ENCODE results near the gene CRACR2A. TPM values are rescaled to one million over a fixed set of nuclear protein-coding genes. Genes with fewer than 3 reads are reported as not detected.

The CRACR2A gene
- total and polyA plus RNA-seq, 2 of the 8 experiments (the other 6 are each of a cell fraction or from before 2014, with no cell fraction given) = 0.85 to 3.2 TPM

- TF ChIP-seq CTCF (IDR thresholded peaks at IDR 0.05; ENCODE audit: control extremely low read depth in 1 of 3, insufficient read depth in 1 of 3, low read depth in 1 of 3, low read length in 3 of 3) = no peak
- TF ChIP-seq MAFK (IDR thresholded peaks at IDR 0.05; ENCODE audit: low read depth, low read length) = no peak
- TF ChIP-seq CBX5 (IDR thresholded peaks at IDR 0.05; ENCODE audit: low read depth, low read length) = no peak
- no peak for TF ChIP-seq SRF (IDR thresholded peaks at IDR 0.05; ENCODE audit: low read depth, low read length)
- TF ChIP-seq ZNF274 (IDR thresholded peaks at IDR 0.05; ENCODE audit: borderline replicate concordance, extremely low read depth, low read length) = no peak
- no peak for TF ChIP-seq RBBP5 (IDR thresholded peaks at IDR 0.05; ENCODE audit: borderline replicate concordance, low read depth, low read length)
- no peak for TF ChIP-seq CBX8 (IDR thresholded peaks at IDR 0.05; ENCODE audit: borderline replicate concordance, low read depth, low read length)
- no peak for TF ChIP-seq POLR2A (IDR thresholded peaks at IDR 0.05; ENCODE audit: control extremely low read depth in 1 of 2, low read depth in 2 of 2, low read length in 2 of 2)
- no peak for TF ChIP-seq JUND (IDR thresholded peaks at IDR 0.05; ENCODE audit: low read length)
- TF ChIP-seq BACH1 (IDR thresholded peaks at IDR 0.05; ENCODE audit: low read length) = no peak
- no peak for TF ChIP-seq FOSL1 (IDR thresholded peaks at IDR 0.05; ENCODE audit: insufficient read depth, low read depth, low read length)
These were observed 153.7 kb downstream of the CRACR2A start (continued) for GRCh38 chr12:3598896-3599860.
